Endothelial cell of umbilical vein (primary cell): ENCODE results near the gene GORASP1. TPM values are rescaled to one million over a fixed set of nuclear protein-coding genes. Genes with fewer than 3 reads are reported as not detected.

Source experiments
- BruUV-seq: library from RNA; stranded (reverse); fragments of 400-500 nt; replicated peaks from 2 replicates; lab custom pipeline; 2021; lab: Mats Ljungman, UMichigan
- CTCF ChIA-PET: fragments of 300-600, 350-600 bp; sonication (Branson Sonifier 250); formaldehyde crosslinking; loops from one replicate; lab custom pipeline; 2021; ENCODE audit warnings: antibody characterized with exemption, inconsistent platforms; lab: Charles Lee
- POLR2A ChIA-PET: fragments of 300-600, 350-600 bp; sonication (Branson Sonifier 250); formaldehyde crosslinking; loops from one replicate; lab custom pipeline; 2021; ENCODE audit warnings: antibody characterized with exemption, inconsistent platforms; lab: Charles Lee
- DNase-seq: peaks from one replicate; pipeline ENCODE4 v3.0.0-alpha.2; 2011; ENCODE audit warnings: low read depth, low spot score
- FAIRE-seq: peaks from 2 replicates; lab custom pipeline; 2011; peaks lifted over from hg19 to GRCh38; lab: Jason Lieb, UNC
- H2AFZ ChIP-seq: 2 replicates; pipeline ENCODE4 v1.6.0; 2012; ENCODE audit warnings: low read depth, low read length, control low read depth, inconsistent platforms
- H3K27ac ChIP-seq: 2 replicates; pipeline ENCODE4 v1.5.1; 2011; ENCODE audit warnings: low read depth, mild to moderate bottlenecking, control low read depth, low read length, moderate library complexity; ENCODE audit not compliant: insufficient read depth
- H3K27me3 ChIP-seq, 2 experiments: 2 replicates each; pipeline versions ENCODE4 v1.6.0 to v1.6.1; 2011; ENCODE audit warnings: low read length in 2 of 2, mixed read lengths in 1 of 2; ENCODE audit not compliant: control insufficient read depth in 2 of 2, insufficient read depth in 2 of 2
- H3K36me3 ChIP-seq, 2 experiments: 2 replicates in 1 of 2; 3 replicates in 1 of 2; pipeline ENCODE4 v1.5.1; 2011; ENCODE audit warnings: low read length in 2 of 2, mild to moderate bottlenecking in 1 of 2, moderate library complexity in 1 of 2; ENCODE audit not compliant: control insufficient read depth in 2 of 2, insufficient read depth in 2 of 2; ENCODE audit errors: extremely low read depth in 1 of 2
- H3K4me1 ChIP-seq: 3 replicates; pipeline ENCODE4 v1.5.1; 2011; ENCODE audit warnings: mild to moderate bottlenecking, low read length; ENCODE audit not compliant: control insufficient read depth, insufficient read depth; ENCODE audit errors: extremely low read depth
- H3K4me2 ChIP-seq: 2 replicates; pipeline ENCODE4 v1.6.1; 2011; ENCODE audit warnings: low read length, control low read depth, mixed read lengths; ENCODE audit not compliant: insufficient read depth
- H3K4me3 ChIP-seq, 3 experiments: fragments of 200-600 bp in 1 of 3; sonication (generic), shearing (Covaris generic) in 1 of 3; replicated peaks in 1 of 3; 2 replicates each; pipeline ENCODE4 v1.5.1; 2011 to 2016; ENCODE audit warnings: control low read depth in 3 of 3, low read length in 3 of 3, mild to moderate bottlenecking in 2 of 3, inconsistent platforms in 1 of 3, low read depth in 1 of 3, moderate library complexity in 1 of 3; ENCODE audit not compliant: insufficient read depth in 1 of 3
- H3K79me2 ChIP-seq: 2 replicates; pipeline ENCODE4 v1.6.0; 2012; ENCODE audit warnings: low read length, inconsistent platforms; ENCODE audit not compliant: control insufficient read depth, insufficient read depth
- H3K9ac ChIP-seq: replicated peaks from 2 replicates; pipeline ENCODE3; 2011; ENCODE audit warnings: low read length, control low read depth; ENCODE audit not compliant: insufficient read depth; ENCODE audit errors: extremely low read depth
- H3K9me1 ChIP-seq: replicated peaks from 3 replicates; pipeline ENCODE4 v1.6.0; 2011; ENCODE audit warnings: mild to moderate bottlenecking, low read length; ENCODE audit not compliant: control insufficient read depth, insufficient read depth; ENCODE audit errors: extremely low read depth
- H3K9me3 ChIP-seq: replicated peaks from 2 replicates; pipeline ENCODE4 v1.5.1; 2012; ENCODE audit warnings: low read length, inconsistent platforms; ENCODE audit not compliant: control insufficient read depth, insufficient read depth
- H4K20me1 ChIP-seq: replicated peaks from 2 replicates; pipeline ENCODE3; 2011; ENCODE audit warnings: mild to moderate bottlenecking, low read length; ENCODE audit not compliant: control insufficient read depth, insufficient read depth; ENCODE audit errors: extremely low read depth
- FOS ChIP-seq: IDR thresholded peaks from 2 replicates; pipeline ENCODE4 v1.6.1; 2011; ENCODE audit warnings: mild to moderate bottlenecking, low read length, moderate library complexity, borderline replicate concordance; ENCODE audit not compliant: insufficient read depth
- JUN ChIP-seq: IDR thresholded peaks from 2 replicates; pipeline ENCODE4 v1.6.1; 2011; ENCODE audit warnings: borderline replicate concordance, low read depth; ENCODE audit not compliant: insufficient read length, insufficient read depth
- MAX ChIP-seq: IDR thresholded peaks from 2 replicates; pipeline ENCODE4 v1.6.1; 2011; ENCODE audit not compliant: insufficient read depth, insufficient read length
- MYC ChIP-seq: IDR thresholded peaks from one replicate; pipeline ENCODE4 v1.6.1; 2011; ENCODE audit warnings: mild to moderate bottlenecking, low read depth, low read length
- POLR2A ChIP-seq: IDR thresholded peaks from 2 replicates; pipeline ENCODE4 v1.6.1; 2012; ENCODE audit warnings: low read depth, mild to moderate bottlenecking, control low read depth, low read length
- dilution Hi-C: fragments of 300-500 bp; cut with MboI; formaldehyde crosslinking; loops from one replicate; pipeline ENCODE4 v1.15.0; 2019; ENCODE audit warnings: low sequenced_read_pairs; ENCODE audit not compliant: extremely low pct_ligation_motif_present
- intact Hi-C: fragments of 100-400 bp; cut with micrococcal nuclease; formaldehyde crosslinking; loops from one replicate; pipeline ENCODE4 v1.10.0; 2022
- polyA plus RNA-seq, 4 experiments: library from polyadenylated mRNA; depleted of rRNA in 3 of 4; stranded (reverse) in 3 of 4; unstranded in 1 of 4; fragments of >200 nt; gene quantifications; 2 replicates each; pipeline versions ENCODE4 v1.2.1 to v1.2.3, GENCODE V29; 2011 to 2012; ENCODE audit warnings: missing spikeins in 1 of 4
- total RNA-seq: library from RNA; stranded (reverse); gene quantifications from 2 replicates; pipeline ENCODE4 v1.2.3, GENCODE V29; 2021

The GORASP1 gene
- total and polyA plus RNA-seq, 2 donors (not counting 3 experiments of a cell fraction or from before 2014, with no cell fraction given), result 62.5 to 68.0 TPM

GRCh38 chr3:39095778-39096177 lies 11.6 kb downstream of the GORASP1 start:
- H3K27me3 ChIP-seq, result no peaks in the 10 kb centered on the region
- H3K4me2 ChIP-seq, result no peak overlapping the region
- no peaks in the 10 kb centered on the region for H3K4me1 ChIP-seq
- H3K9me3 ChIP-seq, result no peaks in the 10 kb centered on the region
- H3K27ac ChIP-seq, result no peak overlapping the region
- DNase-seq (no peak), FAIRE-seq (no peak)
- peaks cover under 1% of the 10 kb centered on the region for H3K79me2 ChIP-seq
- H2AFZ ChIP-seq, result no peak overlapping the region
- dilution Hi-C loops (no loop called here), intact Hi-C loops (no loop called here)
- no TSS peak for BruUV-seq
- H3K4me3 ChIP-seq, result no peak overlapping the region
- peaks cover 28 to 43% of the 10 kb centered on the region in 2 experiments for H3K36me3 ChIP-seq
- no peaks in the 10 kb centered on the region for H3K9me1 ChIP-seq
- no peak overlapping the region for H3K9ac ChIP-seq
- TF ChIP-seq MYC, result no peak
- no peak for TF ChIP-seq POLR2A
- TF ChIP-seq JUN, result no peak
- H4K20me1 ChIP-seq, result no peaks in the 10 kb centered on the region
- CTCF ChIA-PET, result no interaction called here
- POLR2A ChIA-PET, result no interaction called here

GRCh38 chr3:39094851-39095677 lies 12.4 kb downstream of the GORASP1 start:
- BruUV-seq, result no TSS peak
- CTCF ChIA-PET, result no interaction called here

More at GRCh38 chr3:39094851-39095677, 12.4 kb downstream of the GORASP1 start:
- Histone ChIP-seq H3K9ac (no peak overlapping the region), H3K27ac (no peak overlapping the region), H3K9me1 (no peaks in the 10 kb centered on the region), H3K9me3 (no peaks in the 10 kb centered on the region), H3K4me2 (no peak overlapping the region), H3K4me3 (no peak overlapping the region), H3K79me2 (no peaks in the 10 kb centered on the region), H2AFZ (no peak overlapping the region), H3K4me1 (no peaks in the 10 kb centered on the region), H4K20me1 (no peaks in the 10 kb centered on the region), H3K36me3 (peaks cover 28 to 42% of the 10 kb centered on the region in 2 experiments), H3K27me3 (no peaks in the 10 kb centered on the region)
- TF ChIP-seq JUN (no peak), FOS (no peak), MAX (no peak), POLR2A (no peak)
- intact Hi-C loops (no loop called here), dilution Hi-C loops (no loop called here)
- FAIRE-seq (no peak), DNase-seq (no peak)
- POLR2A ChIA-PET, result no interaction called here
